Muscle layer of duodenum (tissue), 2 donors: ENCODE data around the gene TBXA2R.

ENCODE experiments used
- H3K27ac ChIP-seq: one replicate; pipeline ENCODE4 v1.7.0; 2013; ENCODE audit warnings: mild to moderate bottlenecking, low read length
- H3K27me3 ChIP-seq: one replicate; pipeline ENCODE4 v1.7.0; 2013; ENCODE audit warnings: low read depth, mild to moderate bottlenecking, control low read depth, low read length
- H3K36me3 ChIP-seq, 2 donors: one replicate each; pipeline ENCODE4 v1.7.0; 2013; ENCODE audit warnings: low read length in 2 of 2, control low read depth in 1 of 2, mild to moderate bottlenecking in 1 of 2; ENCODE audit not compliant: insufficient read depth in 2 of 2, control insufficient read depth in 1 of 2
- H3K4me1 ChIP-seq, 2 donors: one replicate each; pipeline ENCODE4 v1.7.0; 2013; ENCODE audit warnings: low read length in 2 of 2, mild to moderate bottlenecking in 2 of 2, control low read depth in 1 of 2, moderate library complexity in 1 of 2; ENCODE audit not compliant: insufficient read depth in 2 of 2, control insufficient read depth in 1 of 2
- H3K4me3 ChIP-seq, 2 donors: one replicate each; pipeline ENCODE4 v1.7.0; 2013; ENCODE audit warnings: low read length in 2 of 2, low read depth in 1 of 2, mild to moderate bottlenecking in 1 of 2
- H3K9me3 ChIP-seq, 2 donors: one replicate each; pipeline ENCODE4 v1.7.0; 2013; ENCODE audit warnings: low read length in 2 of 2, control low read depth in 1 of 2, mild to moderate bottlenecking in 1 of 2; ENCODE audit not compliant: control insufficient read depth in 1 of 2
- donor health status: healthy.

Gene TBXA2R

DNA sequence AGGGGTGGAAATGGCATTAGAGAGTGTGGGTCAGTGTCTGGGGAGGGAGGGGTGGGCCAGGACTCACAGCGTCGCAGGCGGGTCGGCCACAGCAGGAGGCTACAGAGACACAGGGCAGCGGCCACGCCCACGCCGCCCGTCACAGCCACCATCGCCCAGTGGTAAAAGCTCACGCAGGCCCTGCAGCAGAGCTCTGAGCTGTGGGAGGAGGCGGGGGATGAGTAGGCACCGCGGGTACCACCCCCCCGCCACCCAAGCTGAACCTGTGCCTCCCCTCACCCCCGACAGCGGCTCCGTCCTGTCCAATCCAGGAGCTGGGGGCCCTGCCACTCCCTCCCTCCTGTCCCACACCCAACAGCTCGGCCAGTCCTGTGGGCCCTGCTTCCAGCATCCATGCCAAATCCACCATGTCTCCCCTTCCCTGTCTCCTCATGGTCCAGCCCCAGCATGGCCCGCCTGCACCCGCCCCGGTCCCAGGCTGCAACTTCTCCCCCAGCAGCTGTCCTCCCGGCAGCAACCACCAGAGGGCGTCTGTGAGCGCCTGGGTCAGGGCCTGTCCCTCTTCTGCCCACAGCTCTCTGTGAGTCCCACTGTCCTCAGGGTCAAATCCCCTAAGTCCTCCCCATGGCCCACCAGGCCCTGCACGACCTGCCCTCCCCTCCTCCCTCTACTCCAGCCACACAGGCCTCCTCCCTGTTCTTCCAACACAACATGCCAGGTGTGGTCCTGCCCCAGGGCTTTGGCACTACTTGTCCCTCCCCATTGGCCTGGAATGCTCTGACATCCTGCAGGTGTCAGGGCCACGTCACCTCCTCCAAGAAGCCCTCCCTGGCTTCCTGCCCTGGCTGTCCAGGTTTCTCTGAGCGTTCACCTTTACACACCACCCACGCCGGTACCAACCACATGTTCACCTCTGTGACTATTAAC lies 61.7 kb downstream of the TBXA2R start:
- Histone ChIP-seq H3K27me3 (no peaks in the 10 kb centered on the region), H3K36me3 (peaks cover 3 to 17% of the 10 kb centered on the region in 2 donors), H3K4me1 (no peaks in the 10 kb centered on the region), H3K4me3 (no peak overlapping the region), H3K27ac (no peak overlapping the region), H3K9me3 (no peaks in the 10 kb centered on the region)
